K562 (cell line): ENCODE results near the gene CYP11A1. TPM values are rescaled to one million over a fixed set of nuclear protein-coding genes. Genes with fewer than 3 reads are reported as not detected.

Source experiments
- CBFB ChIP-seq: sonication (generic); formaldehyde crosslinking; IDR thresholded peaks from 2 replicates; pipeline ENCODE4 v1.4.0; 2020; ENCODE audit warnings: mild to moderate bottlenecking, missing genetic modification reagents
- MAFG ChIP-seq: fragments of 450-650 bp; conservative IDR thresholded peaks from 2 replicates; pipeline ENCODE4 v1.6.1; 2016; ENCODE audit warnings: missing genetic modification characterization, missing compliant biosample characterization
- PTRF ChIP-seq: fragments of 450-650 bp; IDR thresholded peaks from 2 replicates; pipeline ENCODE4 v1.6.1; 2016; ENCODE audit warnings: mild to moderate bottlenecking, missing genetic modification characterization, missing compliant biosample characterization
- PURB ChIP-seq: sonication (generic); formaldehyde crosslinking; IDR thresholded peaks from 2 replicates; pipeline ENCODE4 v1.9.0; 2021; ENCODE audit warnings: low read depth, mild to moderate bottlenecking, missing genetic modification reagents
- SNIP1 ChIP-seq: fragments of 450-650 bp; IDR thresholded peaks from 2 replicates; pipeline ENCODE4 v1.7.1; 2017; ENCODE audit warnings: low read depth, mild to moderate bottlenecking
- ZNF140 ChIP-seq: fragments of 250-450 bp; sonication (Bioruptor Pico); IDR thresholded peaks from 2 replicates; pipeline ENCODE4 v1.8.0; 2021; ENCODE audit warnings: moderate library complexity, mild to moderate bottlenecking, inconsistent platforms
- polyA plus RNA-seq, 8 experiments: library from polyadenylated mRNA; depleted of rRNA in 4 of 8; stranded (reverse) in 5 of 8; unstranded in 3 of 8; fragments of >200 nt; fragmentation: Nextera tagmentation in 2 of 8; fragmentation: Illumina TruSeq in 1 of 8; extraction: Ambion mirVana in 2 of 8; extraction: Trizol in 1 of 8; gene quantifications; 2 replicates each; pipeline versions ENCODE4 v1.2.1 to v1.2.3, GENCODE V29; 2011 to 2014; ENCODE audit warnings: inconsistent platforms in 1 of 8, missing spikeins in 1 of 8
- total RNA-seq, 7 experiments: library from RNA; depleted of rRNA in 6 of 7; stranded (reverse); fragments of >200 nt in 6 of 7; fragmentation: Illumina TruSeq in 2 of 7; extraction: Trizol in 2 of 7; gene quantifications; 2 replicates each; pipeline versions ENCODE4 v1.2.1 to v1.2.3, GENCODE V29; 2011 to 2021; ENCODE audit warnings: low replicate concordance in 1 of 7
- TF ChIP-seq, protein P1 (sequence below), 2 experiments: fragments of 450-650 bp; formaldehyde crosslinking in 1 of 2; IDR thresholded peaks; 2 replicates each; pipeline versions ENCODE4 v1.4.0 to v1.6.1; 2014 to 2020; ENCODE audit warnings: mild to moderate bottlenecking in 2 of 2, borderline replicate concordance in 1 of 2, low read depth in 1 of 2
- TF ChIP-seq, protein P2 (sequence below): sonication (generic); formaldehyde crosslinking; IDR thresholded peaks from 2 replicates; pipeline ENCODE4 v1.8.1; 2023; ENCODE audit warnings: missing genetic modification reagents, mild to moderate bottlenecking, borderline replicate concordance

Gene CYP11A1
- total and polyA plus RNA-seq, 9 of the 15 experiments (the other 6 are each of a cell fraction or from before 2014, with no cell fraction given): 0.06 to 0.24 (median 0.10) TPM; not detected in 4

DNA sequence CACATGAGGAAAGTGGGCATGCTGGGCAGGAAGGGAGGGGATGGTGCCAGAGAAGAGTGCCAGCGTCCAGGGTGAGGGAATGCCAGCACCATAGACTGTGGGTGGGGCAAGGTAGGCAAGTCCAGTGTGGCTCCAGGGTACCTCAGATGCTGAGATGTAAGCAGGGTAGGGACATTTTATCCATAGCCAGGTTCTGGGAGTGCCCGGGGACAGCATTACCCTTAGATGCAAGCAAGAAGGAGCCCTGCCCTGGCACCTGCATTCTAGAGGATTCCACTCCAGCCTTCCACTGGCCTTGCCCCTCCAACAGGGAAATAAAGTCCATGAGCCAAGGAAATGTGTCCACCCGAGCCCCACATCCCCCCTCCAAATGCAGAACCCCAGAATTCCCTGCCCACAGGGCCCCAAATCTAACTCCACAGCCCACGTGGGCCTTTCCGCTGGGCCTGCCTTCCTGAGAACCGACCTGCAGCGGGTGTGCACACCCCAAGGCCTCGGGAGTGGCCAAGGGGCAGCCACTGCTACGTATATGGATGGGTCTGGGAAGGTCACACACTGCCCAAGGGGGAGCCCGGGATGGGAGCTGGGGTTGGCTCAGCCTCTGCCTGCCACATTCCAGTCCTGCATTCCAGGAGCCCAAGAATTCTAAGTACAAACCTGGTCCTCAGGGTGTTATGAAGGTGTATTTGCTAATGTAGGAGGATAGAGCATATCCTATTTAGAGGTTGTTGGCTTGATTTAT lies 20.3 kb upstream of the CYP11A1 start (continued):
- TF ChIP-seq PTRF (tag): no peak
- TF ChIP-seq, protein P1, sequence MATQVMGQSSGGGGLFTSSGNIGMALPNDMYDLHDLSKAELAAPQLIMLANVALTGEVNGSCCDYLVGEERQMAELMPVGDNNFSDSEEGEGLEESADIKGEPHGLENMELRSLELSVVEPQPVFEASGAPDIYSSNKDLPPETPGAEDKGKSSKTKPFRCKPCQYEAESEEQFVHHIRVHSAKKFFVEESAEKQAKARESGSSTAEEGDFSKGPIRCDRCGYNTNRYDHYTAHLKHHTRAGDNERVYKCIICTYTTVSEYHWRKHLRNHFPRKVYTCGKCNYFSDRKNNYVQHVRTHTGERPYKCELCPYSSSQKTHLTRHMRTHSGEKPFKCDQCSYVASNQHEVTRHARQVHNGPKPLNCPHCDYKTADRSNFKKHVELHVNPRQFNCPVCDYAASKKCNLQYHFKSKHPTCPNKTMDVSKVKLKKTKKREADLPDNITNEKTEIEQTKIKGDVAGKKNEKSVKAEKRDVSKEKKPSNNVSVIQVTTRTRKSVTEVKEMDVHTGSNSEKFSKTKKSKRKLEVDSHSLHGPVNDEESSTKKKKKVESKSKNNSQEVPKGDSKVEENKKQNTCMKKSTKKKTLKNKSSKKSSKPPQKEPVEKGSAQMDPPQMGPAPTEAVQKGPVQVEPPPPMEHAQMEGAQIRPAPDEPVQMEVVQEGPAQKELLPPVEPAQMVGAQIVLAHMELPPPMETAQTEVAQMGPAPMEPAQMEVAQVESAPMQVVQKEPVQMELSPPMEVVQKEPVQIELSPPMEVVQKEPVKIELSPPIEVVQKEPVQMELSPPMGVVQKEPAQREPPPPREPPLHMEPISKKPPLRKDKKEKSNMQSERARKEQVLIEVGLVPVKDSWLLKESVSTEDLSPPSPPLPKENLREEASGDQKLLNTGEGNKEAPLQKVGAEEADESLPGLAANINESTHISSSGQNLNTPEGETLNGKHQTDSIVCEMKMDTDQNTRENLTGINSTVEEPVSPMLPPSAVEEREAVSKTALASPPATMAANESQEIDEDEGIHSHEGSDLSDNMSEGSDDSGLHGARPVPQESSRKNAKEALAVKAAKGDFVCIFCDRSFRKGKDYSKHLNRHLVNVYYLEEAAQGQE (IDR thresholded peaks at IDR 0.05; ENCODE audit: borderline replicate concordance): no peak
- TF ChIP-seq, protein P1 (CRISPR knock-in tag; IDR thresholded peaks at IDR 0.05; ENCODE audit: low read depth): no peak
- TF ChIP-seq, protein P2, sequence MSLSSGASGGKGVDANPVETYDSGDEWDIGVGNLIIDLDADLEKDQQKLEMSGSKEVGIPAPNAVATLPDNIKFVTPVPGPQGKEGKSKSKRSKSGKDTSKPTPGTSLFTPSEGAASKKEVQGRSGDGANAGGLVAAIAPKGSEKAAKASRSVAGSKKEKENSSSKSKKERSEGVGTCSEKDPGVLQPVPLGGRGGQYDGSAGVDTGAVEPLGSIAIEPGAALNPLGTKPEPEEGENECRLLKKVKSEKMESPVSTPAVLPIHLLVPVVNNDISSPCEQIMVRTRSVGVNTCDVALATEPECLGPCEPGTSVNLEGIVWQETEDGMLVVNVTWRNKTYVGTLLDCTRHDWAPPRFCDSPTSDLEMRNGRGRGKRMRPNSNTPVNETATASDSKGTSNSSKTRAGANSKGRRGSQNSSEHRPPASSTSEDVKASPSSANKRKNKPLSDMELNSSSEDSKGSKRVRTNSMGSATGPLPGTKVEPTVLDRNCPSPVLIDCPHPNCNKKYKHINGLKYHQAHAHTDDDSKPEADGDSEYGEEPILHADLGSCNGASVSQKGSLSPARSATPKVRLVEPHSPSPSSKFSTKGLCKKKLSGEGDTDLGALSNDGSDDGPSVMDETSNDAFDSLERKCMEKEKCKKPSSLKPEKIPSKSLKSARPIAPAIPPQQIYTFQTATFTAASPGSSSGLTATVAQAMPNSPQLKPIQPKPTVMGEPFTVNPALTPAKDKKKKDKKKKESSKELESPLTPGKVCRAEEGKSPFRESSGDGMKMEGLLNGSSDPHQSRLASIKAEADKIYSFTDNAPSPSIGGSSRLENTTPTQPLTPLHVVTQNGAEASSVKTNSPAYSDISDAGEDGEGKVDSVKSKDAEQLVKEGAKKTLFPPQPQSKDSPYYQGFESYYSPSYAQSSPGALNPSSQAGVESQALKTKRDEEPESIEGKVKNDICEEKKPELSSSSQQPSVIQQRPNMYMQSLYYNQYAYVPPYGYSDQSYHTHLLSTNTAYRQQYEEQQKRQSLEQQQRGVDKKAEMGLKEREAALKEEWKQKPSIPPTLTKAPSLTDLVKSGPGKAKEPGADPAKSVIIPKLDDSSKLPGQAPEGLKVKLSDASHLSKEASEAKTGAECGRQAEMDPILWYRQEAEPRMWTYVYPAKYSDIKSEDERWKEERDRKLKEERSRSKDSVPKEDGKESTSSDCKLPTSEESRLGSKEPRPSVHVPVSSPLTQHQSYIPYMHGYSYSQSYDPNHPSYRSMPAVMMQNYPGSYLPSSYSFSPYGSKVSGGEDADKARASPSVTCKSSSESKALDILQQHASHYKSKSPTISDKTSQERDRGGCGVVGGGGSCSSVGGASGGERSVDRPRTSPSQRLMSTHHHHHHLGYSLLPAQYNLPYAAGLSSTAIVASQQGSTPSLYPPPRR (CRISPR knock-in tag): no peak
- TF ChIP-seq MAFG (tag): no peak
- no peak for TF ChIP-seq CBFB
- no peak for TF ChIP-seq PURB (CRISPR knock-in tag)
- no peak for TF ChIP-seq ZNF140 (CRISPR knock-in tag)
- TF ChIP-seq SNIP1: no peak
- TF ChIP-seq, all 486 proteins: peak for 0
